ENCODE results near the gene POLE4. TPM values are rescaled to one million over a fixed set of nuclear protein-coding genes. Genes with fewer than 3 reads are reported as not detected.

POLE4 gene
- total and polyA plus RNA-seq, 9 of the 15 experiments (the other 6 are each of a cell fraction or from before 2014, with no cell fraction given) = 25.7 to 73.7 (median 57.3) TPM

DNA sequence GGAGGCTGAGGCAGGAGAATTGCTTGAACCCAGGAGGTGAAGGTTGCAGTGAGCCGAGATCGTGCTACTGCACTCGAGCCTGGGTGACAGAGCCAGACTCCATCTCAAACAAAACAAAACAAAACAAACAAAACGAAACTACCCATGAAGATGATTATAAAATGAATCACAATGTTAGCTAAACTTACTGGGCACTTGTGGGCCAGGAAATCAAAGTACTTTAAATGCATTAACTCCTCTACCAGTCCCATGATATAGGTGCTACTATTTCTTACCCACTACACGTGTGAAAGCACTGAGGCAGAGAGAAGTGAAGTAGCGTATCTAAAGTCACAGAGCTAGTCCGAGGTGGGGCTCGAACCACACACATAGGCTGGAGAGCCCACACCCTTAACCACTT is 53.6 kb downstream of the POLE4 start:
- Histone ChIP-seq H3K4me2 (ENCODE audit: insufficient read depth, low read length) (no peak overlapping the region), H3K9ac (ENCODE audit: insufficient read depth in 1 of 2, low read depth in 2 of 2, low read length in 2 of 2) (no peak overlapping the region), H3K4me3 (no peak overlapping the region), H3K27me3 (ENCODE audit: control insufficient read depth in 2 of 2, insufficient read depth in 2 of 2, low read length in 2 of 2) (no peaks in the 10 kb centered on the region; a peak in 1 of 5 replicates), H3K9me3 (replicated peaks; ENCODE audit: control insufficient read depth, insufficient read depth, low read depth, low read length) (no peaks in the 10 kb centered on the region), H3K9me1 (ENCODE audit: control insufficient read depth, insufficient read depth, low read length) (no peaks in the 10 kb centered on the region), H3K4me1 (replicated peaks in 1 of 2; ENCODE audit: control insufficient read depth in 2 of 2, insufficient read depth in 2 of 2, low read length in 2 of 2) (no peaks in the 10 kb centered on the region), H3K36me3 (ENCODE audit: control insufficient read depth, insufficient read depth, low read length) (no peaks in the 10 kb centered on the region), H3K79me2 (ENCODE audit: control insufficient read depth, insufficient read depth, low read length) (no peaks in the 10 kb centered on the region), H2AFZ (ENCODE audit: low read depth, low read length) (no peak overlapping the region), H3K27ac (ENCODE audit: extremely low read depth, low read depth, low read length) (no peak overlapping the region), H4K20me1 (replicated peaks; ENCODE audit: control insufficient read depth, insufficient read depth, low read length) (no peaks in the 10 kb centered on the region)
- no TSS peak for BruUV-seq (replicated peaks)
- FAIRE-seq = no peak
- no peak for ATAC-seq
- ChIA-PET CTCF (ENCODE audit: low intra/inter-chr PET ratio) (no interaction called here), POLR2A (no interaction called here)
- intact Hi-C loops (cut with micrococcal nuclease) = no loop called here
- WGBS (ENCODE audit: insufficient coverage, low coverage, missing lambda C conversion rate) = 3% methylated on average over 8 of the region's 8 CpGs
- TF ChIP-seq CBX2 (IDR thresholded peaks at IDR 0.05; ENCODE audit: insufficient read depth, low read length, poor library complexity, severe bottlenecking) (no peak), JUND (IDR thresholded peaks at IDR 0.05; ENCODE audit: borderline replicate concordance, low read depth, low read length) (no peak), JUND (tag; IDR thresholded peaks at IDR 0.05; ENCODE audit: borderline replicate concordance, low read depth, low read length) (no peak), POLR2H (tag; IDR thresholded peaks at IDR 0.05; ENCODE audit: low read depth) (no peak), HINFP (tag; conservative IDR thresholded peaks at IDR 0.05; ENCODE audit: low read depth) (no peak), SAP30 (IDR thresholded peaks at IDR 0.05; ENCODE audit: borderline replicate concordance, insufficient read depth, low read depth, low read length, poor library complexity, severe bottlenecking) (no peak), TGIF2 (CRISPR knock-in tag; IDR thresholded peaks at IDR 0.05) (no peak), MCM2 (IDR thresholded peaks at IDR 0.05; ENCODE audit: low read depth) (no peak), ILF3 (IDR thresholded peaks at IDR 0.05; ENCODE audit: borderline replicate concordance) (no peak), SUPT5H (IDR thresholded peaks at IDR 0.05) (no peak), ZNF165 (CRISPR knock-in tag; IDR thresholded peaks at IDR 0.05; ENCODE audit: borderline replicate concordance) (no peak), E2F8 (IDR thresholded peaks at IDR 0.05; ENCODE audit: low read depth, partially characterized antibody) (no peak), HOXB6 (CRISPR knock-in tag; IDR thresholded peaks at IDR 0.05; ENCODE audit: borderline replicate concordance) (no peak), POLR3A (IDR thresholded peaks at IDR 0.05; ENCODE audit: borderline replicate concordance, extremely low read depth, insufficient read depth, insufficient read length) (no peak), KAT2B (IDR thresholded peaks at IDR 0.05; ENCODE audit: low read depth, low read length) (no peak)
- TF ChIP-seq, protein P1, sequence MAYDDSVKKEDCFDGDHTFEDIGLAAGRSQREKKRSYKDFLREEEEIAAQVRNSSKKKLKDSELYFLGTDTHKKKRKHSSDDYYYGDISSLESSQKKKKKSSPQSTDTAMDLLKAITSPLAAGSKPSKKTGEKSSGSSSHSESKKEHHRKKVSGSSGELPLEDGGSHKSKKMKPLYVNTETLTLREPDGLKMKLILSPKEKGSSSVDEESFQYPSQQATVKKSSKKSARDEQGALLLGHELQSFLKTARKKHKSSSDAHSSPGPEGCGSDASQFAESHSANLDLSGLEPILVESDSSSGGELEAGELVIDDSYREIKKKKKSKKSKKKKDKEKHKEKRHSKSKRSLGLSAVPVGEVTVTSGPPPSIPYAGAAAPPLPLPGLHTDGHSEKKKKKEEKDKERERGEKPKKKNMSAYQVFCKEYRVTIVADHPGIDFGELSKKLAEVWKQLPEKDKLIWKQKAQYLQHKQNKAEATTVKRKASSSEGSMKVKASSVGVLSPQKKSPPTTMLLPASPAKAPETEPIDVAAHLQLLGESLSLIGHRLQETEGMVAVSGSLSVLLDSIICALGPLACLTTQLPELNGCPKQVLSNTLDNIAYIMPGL (CRISPR knock-in tag; IDR thresholded peaks at IDR 0.05) = no peak
- no peak for DNase-seq (ENCODE audit: extremely low read depth in 1 of 4, low spot score in 3 of 4)
- in situ Hi-C loops (cut with MboI) = no loop called here

Data from K562 (cell line).